ENCODE results near the gene DESI1. TPM values are rescaled to one million over a fixed set of nuclear protein-coding genes. Genes with fewer than 3 reads are reported as not detected.

The DESI1 gene
- total and polyA plus RNA-seq, 2 of the 13 experiments (the other 11 are each of a cell fraction or from before 2014, with no cell fraction given): 21.6 to 29.2 TPM

- WGBS (ENCODE audit: low lambda C conversion rate): 0% methylated on average over 14 of the region's 61 CpGs
- peak; percentile 83 for FAIRE-seq
- peak; percentile 85 for ATAC-seq
- in situ Hi-C loops (cut with HindIII; ENCODE audit: extremely low pct_ligation_motif_present, low pct_unique_long_range_greater_than_20kb) (no loop called here), intact Hi-C loops (cut with micrococcal nuclease; ENCODE audit: unreplicated experiment) (no loop called here)
- peaks cover 4 to 10% of the 10 kb centered on the region in 2 experiments; a peak in 4 of 5 replicates for H3K36me3 ChIP-seq (replicated peaks in 1 of 2; ENCODE audit: control insufficient read depth in 1 of 2, insufficient read depth in 2 of 2, low read length in 2 of 2)
- peak; percentile 98 for DNase-seq (ENCODE audit: low spot score)
- H3K27me3 ChIP-seq (ENCODE audit: control insufficient read depth in 1 of 2, insufficient read depth in 2 of 2, low read length in 2 of 2): no peaks in the 10 kb centered on the region
- no peak within 1 kb of the TSS for H2AFZ ChIP-seq (ENCODE audit: low read length)
- POLR2A ChIA-PET: interaction anchor here (0.6 to 4.0 kb wide), 28 partner anchors 8 to 582 kb away, joined by 3 to 78 read pairs (median 5); partner anchors contain the start of genes CSDC2, DESI1, POLR3H and SNU13
- peak within 1 kb of the TSS; percentile 78 for H3K27ac ChIP-seq (ENCODE audit: extremely low read length, insufficient read depth, low read length)
- peaks cover 10% of the 10 kb centered on the region for H3K79me2 ChIP-seq (ENCODE audit: insufficient read depth, low read length)
- CTCF ChIA-PET (ENCODE audit: low intra/inter-chr PET ratio, low total read pairs): no interaction called here
- H3K9ac ChIP-seq (ENCODE audit: insufficient read depth, low read depth, low read length): peak within 1 kb of the TSS; percentile 87
- peaks cover 25% of the 10 kb centered on the region for H3K4me1 ChIP-seq (ENCODE audit: insufficient read depth, low read length)
- H3K4me2 ChIP-seq (ENCODE audit: low read depth, low read length): peak within 1 kb of the TSS; percentile 85
- BruUV-seq (replicated peaks): no TSS peak
- H3K4me3 ChIP-seq (replicated peaks in 1 of 3; ENCODE audit: insufficient read depth in 1 of 3, low read depth in 2 of 3, low read length in 3 of 3): peak within 1 kb of the TSS; percentile 77 to 99 (median 95)
- H4K20me1 ChIP-seq (ENCODE audit: insufficient read depth, low read length): no peaks in the 10 kb centered on the region
- no peaks in the 10 kb centered on the region for H3K9me3 ChIP-seq (ENCODE audit: low read length)
- TF ChIP-seq SRY (CRISPR knock-in tag; IDR thresholded peaks at IDR 0.05) (no peak; the same call in 1 of the 2 replicates), SCMH1 (CRISPR knock-in tag; IDR thresholded peaks at IDR 0.05; ENCODE audit: borderline replicate concordance) (no peak), RAD21 (CRISPR knock-in tag; IDR thresholded peaks at IDR 0.05) (no peak; the same call in 1 of the 2 replicates), ATF6 (CRISPR knock-in tag; conservative IDR thresholded peaks at IDR 0.05) (no peak), ZNF296 (CRISPR knock-in tag; conservative IDR thresholded peaks at IDR 0.05) (no peak), CENPX (CRISPR knock-in tag; IDR thresholded peaks at IDR 0.05) (no peak), TEAD3 (CRISPR knock-in tag; optimal IDR thresholded peaks at IDR 0.05; ENCODE audit: borderline replicate concordance) (no peak), HOXA3 (CRISPR knock-in tag; IDR thresholded peaks at IDR 0.05) (peak; percentile 32), KDM2A (CRISPR knock-in tag; IDR thresholded peaks at IDR 0.05; ENCODE audit: borderline replicate concordance, low read depth) (peak; percentile 92), ZNF777 (CRISPR knock-in tag; IDR thresholded peaks at IDR 0.05) (no peak), ZKSCAN8 (CRISPR knock-in tag; IDR thresholded peaks at IDR 0.05; ENCODE audit: borderline replicate concordance) (no peak), REST (IDR thresholded peaks at IDR 0.05; ENCODE audit: borderline replicate concordance in 1 of 2, low read depth in 1 of 2, low read length in 2 of 2) (peak in 1 of 2 experiments; percentile 8; a peak in 1 of 4 replicates), RELA (CRISPR knock-in tag; IDR thresholded peaks at IDR 0.05) (no peak), SETDB1 (CRISPR knock-in tag; IDR thresholded peaks at IDR 0.05; ENCODE audit: borderline replicate concordance) (no peak), GLI4 (CRISPR knock-in tag; IDR thresholded peaks at IDR 0.05; ENCODE audit: borderline replicate concordance) (no peak), BRCA1 (CRISPR knock-in tag; IDR thresholded peaks at IDR 0.05) (no peak), HNRNPK (IDR thresholded peaks at IDR 0.05; ENCODE audit: low read depth, low read length, poor library complexity, severe bottlenecking) (peak; percentile 35)
Observed at GRCh38 chr22:41589391-41590241, 31.2 kb downstream of the DESI1 start, which contains the start of gene PMM1. Gene PMM1, minus strand, starts transcription at chr22:41589840. Its CDS starts 35 bp downstream, at chr22:41589805.

All from HepG2 (cell line).